COLO668 (cell line): ENCODE measurements around the gene TMEM109.
A peak's percentile ranks its signal among the peaks of the same experiment; 100 is the strongest.

Experiments used
- DNase-seq: peaks from one replicate; lab custom pipeline; 2025; ENCODE audit not compliant: unreplicated experiment; lab: John Stamatoyannopoulos, UW

The TMEM109 gene, protein sequence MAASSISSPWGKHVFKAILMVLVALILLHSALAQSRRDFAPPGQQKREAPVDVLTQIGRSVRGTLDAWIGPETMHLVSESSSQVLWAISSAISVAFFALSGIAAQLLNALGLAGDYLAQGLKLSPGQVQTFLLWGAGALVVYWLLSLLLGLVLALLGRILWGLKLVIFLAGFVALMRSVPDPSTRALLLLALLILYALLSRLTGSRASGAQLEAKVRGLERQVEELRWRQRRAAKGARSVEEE

DNA sequence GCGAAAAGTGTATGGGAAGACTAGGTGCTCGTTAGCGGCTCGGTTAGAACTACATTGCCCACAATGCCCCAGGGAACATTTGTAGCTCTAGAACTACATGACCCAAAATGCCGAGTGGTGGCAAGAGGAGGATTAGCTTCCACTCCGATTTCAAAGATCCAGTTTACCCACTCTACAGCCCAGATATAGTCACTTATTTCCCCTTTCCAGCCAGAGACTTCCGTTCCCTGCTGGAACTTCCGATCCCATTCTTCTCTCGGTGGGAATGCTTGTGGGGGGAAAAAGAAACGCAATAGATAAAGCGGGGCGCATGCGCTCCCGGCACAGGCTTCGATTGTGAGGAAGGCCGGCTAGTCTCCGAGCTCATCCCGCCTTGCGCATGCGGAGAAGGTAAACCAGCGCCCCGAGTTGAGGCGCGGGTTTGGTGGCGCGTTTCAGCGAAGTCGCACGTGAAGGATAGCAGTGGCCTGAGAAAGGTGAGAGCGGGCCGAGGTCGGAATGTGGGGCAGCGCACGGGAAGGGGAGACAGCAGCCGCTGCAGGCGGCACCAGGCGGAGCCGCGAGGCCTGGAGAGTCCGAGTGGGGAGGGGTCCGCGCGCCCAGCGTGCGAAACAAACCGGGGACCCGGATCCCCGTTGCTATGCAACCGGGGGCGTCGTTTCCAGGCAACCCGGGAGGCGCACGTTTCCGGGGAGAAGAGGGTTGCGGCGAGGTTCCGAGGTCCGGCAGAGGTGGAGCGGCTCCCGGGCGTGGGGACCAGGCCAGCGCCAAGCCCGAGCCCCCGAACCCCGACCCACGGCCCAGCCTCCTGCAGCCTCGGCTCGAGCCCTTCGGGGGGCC is at the start of gene TMEM109:
Gene TMEM109 (plus strand): TSS at position 366 of the 840 bp plus-strand sequence. CDS start 5,536 bp downstream, outside the sequence.
- DNase-seq, result peak; percentile 90

DNA sequence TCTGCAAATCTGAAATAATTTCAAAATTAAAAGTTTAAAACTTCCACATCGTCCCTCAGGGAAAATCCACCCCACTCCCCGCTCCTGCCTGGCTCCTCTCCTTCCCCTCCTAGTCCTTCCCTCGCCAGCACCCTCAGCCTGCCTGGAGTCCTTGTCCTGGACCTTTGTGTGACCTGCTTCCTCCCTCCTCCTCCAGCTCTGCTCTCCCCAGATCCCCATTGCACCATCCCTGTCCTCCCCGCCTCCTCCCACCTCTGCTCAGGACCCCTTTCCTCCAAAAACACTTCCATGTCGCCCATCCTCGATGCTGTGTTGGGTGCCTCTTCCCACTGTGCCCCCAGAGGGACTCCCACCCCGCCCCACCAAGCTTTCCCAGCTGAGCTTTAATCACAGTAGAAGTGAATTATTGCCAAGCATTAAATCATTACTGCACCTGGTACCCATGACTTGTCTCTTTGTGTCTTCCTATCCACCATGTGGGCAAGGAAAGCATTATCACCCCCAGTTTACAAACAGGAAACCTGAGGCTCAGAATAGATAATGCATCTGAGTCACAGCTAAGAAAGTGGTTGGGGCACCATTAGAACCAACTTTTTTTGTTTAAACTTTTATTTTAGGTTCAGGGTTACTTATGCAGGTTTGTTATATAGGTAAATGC is 49.0 kb upstream of the TMEM109 start:
- no peak for DNase-seq

DNA sequence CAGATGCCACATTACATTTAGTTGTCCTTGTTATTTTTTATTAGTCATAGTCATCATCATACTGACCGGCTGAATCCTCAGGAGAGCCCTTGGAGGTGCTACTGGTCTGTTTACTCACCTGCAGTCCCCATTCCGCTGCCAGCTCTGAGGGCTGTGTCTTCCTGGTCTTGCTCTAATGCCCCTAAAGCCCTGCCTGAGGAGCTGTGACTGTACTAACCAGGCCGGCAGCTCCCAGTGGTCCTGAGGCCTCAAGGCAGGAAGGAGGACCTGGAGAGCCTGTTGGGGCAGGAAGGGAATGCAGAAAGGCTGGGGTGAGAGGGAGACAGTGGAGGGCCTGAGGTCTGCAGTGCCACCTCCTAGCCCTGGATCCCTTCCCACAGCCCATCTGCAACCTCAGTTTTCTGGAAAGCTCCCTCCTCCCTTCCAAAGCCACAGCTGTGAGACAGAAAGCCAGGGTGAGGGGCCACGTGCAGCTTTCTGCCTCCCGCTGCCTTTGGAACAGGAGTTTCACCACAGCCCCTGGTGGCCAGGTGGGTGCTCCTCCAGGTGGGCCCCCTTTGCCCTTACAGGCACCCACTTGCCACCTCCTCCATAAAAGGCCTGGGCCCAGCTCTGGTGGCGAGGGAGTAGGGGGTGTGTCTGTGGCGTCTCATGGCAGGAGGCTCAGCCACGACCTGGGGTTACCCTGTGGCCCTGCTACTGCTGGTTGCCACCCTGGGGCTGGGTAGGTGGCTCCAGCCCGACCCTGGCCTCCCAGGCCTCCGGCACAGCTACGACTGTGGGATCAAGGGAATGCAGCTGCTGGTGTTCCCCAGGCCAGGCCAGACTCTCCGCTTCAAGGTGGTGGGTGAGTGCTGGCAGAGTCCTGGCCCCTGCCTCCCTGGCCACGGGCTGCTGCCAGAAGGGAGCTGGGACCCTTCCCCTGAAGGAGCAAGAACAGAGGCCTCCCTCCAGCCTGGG is 46.8 kb upstream of the TMEM109 start, which contains the start of gene ZP1:
Gene ZP1 (plus strand): TSS at position 632 of the 960 bp plus-strand sequence. CDS start 20 bp downstream, at position 652.
- peak; percentile 80 for DNase-seq

DNA sequence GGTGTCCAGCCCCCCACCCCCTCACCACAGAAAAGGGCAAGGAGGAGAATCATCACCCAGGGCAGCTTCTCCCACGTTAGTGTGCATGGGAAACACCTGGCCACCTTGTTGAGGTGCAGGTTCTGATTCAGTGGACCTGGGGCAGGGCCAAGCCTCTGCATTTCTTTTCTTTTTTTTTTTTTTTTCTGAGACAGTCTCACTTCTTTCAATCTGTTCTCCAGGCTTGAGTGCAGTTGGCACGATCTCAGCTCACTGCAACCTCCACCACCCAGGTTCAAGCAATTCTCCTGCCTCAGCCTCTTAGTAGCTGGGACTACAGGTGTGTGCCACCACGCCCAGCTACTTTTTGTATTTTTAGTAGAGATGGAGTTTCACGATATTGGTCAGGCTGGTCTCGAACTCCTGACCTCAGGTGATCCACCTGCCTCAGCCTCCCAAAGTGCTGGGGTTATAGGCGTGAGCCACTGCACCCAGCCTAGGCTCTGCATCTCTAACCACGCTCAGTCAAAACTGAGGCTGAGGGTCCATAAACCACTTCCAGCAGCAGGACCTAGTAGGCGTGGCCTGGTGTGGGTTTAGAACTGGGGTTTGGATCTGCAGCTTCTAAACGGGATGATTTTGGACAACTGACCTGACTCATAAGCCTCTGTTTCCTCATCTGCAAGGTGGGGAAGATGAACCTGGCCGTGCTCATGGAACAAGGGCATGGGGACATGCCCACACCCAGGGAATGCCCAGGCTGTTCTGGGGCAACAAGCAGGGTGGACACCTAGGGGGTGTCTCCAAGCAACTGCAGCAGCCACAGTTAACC is 45.9 kb upstream of the TMEM109 start:
- DNase-seq, result no peak

DNA sequence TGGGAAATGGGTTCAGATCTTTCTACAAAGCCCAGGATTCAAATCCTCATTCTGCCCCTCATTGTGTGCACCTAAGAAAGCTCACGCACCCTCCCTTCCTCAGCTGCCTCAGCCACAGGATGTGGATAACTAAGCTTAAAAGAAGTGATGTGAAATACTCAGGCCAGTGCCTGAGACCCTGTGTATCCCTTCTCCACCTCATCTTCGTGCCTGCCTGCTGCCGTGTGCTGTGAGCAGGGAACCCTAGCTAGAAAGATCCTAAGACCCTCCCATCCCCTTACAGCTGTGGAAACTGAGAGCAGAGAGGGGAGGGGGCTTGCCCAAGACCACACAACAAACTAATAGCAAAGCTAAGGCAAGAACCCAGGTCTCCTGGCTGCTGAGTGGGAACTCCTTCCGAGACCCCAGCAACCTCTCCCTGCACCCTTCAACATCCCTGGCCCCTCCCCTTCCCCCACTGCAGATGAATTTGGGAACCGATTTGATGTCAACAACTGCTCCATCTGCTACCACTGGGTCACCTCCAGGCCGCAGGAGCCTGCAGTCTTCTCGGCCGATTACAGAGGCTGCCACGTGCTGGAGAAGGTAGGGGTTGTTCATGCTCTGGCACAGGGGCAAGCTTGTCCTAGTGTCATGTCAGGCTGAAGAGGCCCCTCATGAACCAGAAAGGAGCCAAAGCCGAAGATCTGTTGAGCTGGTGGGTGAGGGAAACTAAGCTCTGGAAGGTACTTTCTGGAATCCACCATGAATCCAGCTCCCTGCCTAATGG is 45.1 kb upstream of the TMEM109 start:
- no peak for DNase-seq

DNA sequence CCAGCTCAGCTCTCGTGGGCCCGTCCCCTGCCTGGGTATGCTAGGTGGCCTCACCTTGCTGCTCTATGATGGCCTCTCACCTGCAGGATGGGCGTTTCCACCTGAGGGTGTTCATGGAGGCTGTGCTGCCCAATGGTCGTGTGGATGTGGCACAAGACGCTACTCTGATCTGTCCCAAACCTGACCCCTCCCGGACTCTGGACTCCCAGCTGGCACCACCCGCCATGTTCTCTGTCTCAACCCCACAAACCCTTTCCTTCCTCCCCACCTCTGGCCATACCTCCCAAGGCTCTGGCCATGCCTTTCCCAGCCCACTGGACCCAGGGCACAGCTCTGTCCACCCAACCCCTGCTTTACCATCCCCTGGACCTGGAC is 44.5 kb upstream of the TMEM109 start:
- no peak for DNase-seq

DNA sequence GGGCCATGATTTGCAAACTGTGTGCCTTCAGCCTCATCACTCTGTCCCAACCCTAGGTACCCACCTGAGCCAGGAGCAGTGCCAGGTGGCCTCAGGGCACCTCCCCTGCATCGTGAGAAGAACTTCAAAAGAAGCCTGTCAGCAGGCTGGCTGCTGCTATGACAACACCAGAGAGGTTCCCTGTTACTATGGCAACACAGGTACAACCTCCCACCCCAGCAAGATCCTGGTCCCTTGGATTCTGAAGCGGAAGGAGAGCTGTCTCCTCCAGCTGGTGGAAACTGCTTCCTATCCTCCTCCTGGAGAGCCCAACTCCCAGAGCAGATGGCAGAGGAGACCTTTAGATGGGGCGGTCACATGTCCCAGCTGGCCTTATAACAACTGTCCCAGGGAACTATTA is 43.7 kb upstream of the TMEM109 start:
- DNase-seq, result peak; percentile 50

DNA sequence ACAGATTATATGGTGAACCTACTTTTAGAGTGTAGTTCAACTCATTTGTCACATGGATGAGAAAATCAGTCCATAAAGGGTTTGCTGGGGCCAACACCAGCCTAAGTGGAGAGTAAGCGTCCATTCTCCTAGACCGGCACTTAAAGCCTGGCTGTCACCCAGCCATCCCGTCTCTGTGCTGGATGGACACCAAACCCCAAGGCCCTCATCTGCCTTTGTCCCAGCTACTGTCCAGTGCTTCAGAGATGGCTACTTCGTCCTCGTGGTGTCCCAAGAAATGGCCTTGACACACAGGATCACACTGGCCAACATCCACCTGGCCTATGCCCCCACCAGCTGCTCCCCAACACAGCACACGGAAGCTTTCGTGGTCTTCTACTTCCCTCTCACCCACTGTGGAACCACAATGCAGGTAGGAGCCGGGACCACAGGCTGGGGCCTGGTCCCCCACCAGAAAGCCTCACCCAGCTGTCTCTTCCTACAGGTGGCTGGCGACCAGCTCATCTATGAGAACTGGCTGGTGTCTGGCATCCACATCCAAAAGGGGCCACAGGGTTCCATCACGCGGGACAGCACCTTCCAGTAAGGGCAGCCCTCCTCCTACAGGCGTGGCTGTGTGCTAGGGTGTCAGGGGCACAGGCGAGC is 43.1 kb upstream of the TMEM109 start:
- DNase-seq, result no peak

DNA sequence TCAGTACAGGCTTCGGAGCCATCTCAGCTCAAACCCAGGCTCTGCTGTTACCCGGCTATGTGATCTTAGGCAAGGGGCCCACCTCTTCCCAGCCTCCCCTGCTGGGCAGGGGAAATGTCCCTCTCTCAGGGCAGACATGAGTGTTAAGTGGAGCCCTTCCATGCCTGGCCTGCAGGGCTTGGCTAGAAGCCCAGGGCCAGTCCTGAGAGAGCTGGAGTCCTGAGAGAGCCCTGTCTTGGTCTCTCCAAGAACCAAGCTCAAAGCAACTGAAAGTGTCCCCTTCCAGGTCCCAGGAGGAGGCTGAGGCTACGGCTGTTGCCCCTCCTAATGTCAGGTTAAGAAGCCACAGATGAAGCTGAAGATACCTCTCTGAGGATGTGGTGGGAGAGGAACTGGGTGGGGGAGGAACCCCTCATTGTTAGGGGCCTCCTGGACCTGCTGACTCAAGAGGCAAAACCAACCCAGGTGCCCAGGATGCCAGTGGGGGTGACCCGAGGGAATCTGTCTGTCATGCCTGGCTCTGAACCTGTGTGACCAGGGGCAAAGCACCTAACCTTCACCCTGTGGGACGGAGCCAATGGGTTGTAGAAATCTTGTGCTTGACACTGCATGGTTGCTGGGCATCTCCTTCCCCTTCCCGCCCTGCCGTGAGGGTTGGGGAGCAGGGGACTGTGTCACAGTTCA is 42.4 kb upstream of the TMEM109 start:
- no peak for DNase-seq

DNA sequence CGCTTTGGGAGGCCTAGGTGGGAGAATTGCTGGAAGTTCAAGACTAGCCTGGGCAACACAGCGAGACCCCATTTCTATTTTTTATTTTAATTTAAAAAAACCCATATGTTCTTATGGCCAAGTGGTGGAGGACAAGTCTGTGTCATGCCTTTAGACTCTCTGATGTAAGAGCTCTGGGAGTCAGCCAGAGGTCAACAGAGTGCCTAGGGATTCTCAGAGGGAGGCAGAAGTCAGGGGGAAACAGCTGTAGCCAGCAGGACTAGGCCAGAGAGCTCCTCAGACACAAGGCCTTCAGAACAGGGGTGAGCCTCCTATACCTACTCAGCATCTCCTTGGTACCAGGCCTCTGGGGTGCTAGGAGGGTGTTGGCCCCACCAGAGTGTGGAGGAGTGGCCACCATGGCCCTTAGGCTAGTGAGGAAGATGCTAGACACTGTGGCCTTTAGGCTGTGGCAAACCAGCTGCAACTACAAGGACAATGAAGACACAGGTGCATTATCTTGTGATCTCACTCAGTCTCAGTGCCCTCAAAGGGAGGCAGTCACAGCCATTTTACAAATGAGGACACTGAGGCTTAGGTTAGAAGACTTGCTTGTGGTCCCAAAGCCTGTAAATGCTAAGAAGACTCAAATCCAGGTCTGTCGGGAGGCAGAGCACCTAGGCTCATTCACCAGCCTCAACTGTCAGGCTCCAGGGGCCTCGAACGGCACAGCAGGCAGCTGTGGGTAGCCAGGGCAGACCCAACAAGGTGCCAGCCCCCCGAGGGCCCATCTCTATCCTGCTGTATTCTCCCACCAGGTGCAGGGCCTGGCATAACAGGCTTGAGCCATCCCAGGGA is 41.6 kb upstream of the TMEM109 start:
- no peak for DNase-seq

DNA sequence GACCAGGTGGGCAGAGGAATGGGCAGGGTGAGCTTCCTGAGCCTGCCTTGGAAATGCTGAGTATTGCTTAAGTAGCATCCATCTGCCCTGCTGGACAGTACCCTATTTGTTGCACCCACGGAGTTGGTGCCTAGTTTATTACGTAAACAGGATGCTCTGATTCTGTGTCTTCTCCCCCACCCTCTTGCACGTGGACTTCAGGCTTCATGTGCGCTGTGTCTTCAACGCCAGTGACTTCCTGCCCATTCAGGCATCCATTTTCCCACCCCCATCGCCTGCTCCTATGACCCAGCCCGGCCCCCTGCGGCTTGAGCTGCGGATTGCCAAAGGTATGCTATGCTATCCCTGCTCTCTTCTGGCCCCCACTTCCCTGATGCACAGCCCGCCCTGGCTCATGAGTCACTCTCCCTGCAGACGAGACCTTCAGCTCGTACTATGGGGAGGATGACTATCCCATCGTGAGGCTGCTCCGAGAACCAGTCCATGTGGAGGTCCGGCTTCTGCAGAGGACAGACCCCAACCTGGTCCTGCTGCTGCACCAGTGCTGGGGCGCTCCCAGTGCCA is 40.9 kb upstream of the TMEM109 start:
- no peak for DNase-seq

DNA sequence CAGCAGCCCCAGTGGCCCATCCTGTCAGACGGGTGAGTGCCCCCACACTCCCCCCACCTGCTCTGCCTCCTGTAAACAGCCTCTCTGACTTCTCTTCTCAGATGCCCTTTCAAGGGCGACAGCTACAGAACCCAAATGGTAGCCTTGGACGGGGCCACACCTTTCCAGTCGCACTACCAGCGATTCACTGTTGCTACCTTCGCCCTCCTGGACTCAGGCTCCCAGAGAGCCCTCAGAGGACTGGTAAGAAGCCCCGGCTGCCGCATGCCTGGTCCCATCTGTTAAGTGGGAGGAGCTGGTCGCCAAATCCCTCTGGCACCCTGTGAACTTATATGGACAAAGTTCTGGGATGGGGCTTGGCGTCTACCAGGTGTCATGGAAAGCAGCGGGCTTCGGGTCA is 40.4 kb upstream of the TMEM109 start:
- no peak for DNase-seq

DNA sequence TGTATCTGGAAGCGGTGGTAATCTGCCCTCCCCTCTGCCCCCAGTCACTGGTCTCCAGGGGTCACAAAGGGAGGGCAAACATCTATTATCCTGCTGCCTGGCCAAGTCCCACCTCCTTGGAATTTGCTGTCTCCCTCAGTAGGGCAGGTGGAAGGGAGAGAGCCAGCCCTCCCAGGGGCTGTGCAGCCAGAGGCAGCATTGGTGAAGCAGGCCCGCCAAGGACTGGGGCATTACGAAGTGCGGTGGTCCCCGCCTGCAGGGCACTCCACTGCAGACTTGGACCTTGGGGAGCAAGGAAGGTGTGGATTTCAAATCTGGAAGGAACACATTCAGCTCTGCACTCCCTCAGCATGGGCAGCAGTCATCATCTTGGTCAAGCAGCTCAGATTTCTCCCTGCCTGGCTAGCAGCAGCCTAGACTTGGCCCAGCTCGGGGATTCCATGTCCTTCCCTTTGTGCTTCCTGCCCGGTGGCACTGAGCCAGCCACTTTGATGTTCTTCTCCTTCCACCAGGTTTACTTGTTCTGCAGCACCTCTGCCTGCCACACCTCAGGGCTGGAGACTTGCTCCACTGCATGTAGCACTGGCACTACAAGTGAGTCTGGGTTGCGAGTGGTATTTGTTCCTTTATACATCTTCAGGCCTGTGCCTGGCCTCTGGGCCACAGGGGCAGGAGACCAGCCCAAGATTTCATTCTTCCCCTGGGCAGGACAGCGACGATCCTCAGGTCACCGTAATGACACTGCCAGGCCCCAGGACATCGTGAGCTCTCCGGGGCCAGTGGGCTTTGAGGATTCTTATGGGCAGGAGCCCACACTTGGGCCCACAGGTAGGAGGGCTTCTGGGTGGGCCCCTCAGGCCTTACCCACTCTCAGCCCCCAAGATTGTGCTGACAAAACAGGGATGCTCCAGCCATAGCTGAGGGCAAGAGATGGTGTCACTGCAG is 39.3 kb upstream of the TMEM109 start:
- no peak for DNase-seq

DNA sequence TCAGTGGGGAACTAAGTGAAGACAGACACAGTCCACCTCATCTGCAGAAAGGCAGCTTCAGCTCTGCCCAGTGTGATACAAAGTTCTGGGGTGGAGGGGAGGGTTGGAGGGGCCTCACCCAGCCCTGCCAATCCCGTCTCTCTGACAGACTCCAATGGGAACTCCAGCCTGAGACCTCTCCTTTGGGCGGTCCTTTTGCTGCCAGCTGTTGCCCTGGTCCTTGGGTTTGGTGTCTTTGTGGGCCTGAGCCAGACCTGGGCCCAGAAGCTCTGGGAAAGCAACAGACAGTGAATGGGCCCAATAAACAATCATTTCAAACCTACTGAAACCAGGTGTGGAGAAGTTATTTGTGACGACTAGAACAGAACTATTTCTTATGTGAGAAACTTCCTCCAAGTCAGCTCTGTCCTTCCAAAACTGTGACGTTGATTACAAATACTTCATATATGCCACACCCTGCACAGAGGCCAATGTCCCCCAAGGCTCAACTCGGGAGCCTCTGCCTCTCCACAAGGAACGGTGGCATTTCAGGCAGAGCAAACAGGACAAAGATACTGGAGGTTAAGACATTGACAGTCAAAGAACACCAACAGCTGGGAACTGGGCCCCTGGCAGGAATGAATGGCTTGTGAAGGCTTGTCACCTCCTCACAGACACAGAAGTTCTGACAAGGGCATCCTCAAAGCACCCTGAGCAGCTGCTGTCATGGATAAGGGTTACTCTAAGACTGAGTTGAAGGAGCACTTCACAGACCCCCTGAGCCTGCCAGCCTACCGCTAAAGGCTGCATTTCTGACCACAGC is 38.4 kb upstream of the TMEM109 start:
- DNase-seq, result no peak

DNA sequence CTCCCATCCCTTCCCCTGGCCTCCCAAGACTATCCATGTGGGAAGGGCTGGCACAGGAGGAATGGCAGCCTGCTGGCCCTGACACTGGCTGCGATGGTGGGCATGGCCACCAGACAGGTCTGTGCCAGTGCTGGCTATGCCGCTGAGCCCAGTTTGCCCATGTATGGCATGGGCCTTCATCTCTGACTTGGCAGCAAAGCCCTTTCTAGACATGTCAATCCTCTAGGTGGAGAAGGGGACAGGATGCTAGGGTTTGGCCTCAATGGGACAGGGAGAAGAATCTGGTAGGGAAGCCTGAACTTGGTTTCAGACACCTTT is 37.8 kb upstream of the TMEM109 start:
- no peak for DNase-seq
